Glutamatergic neuron (in vitro differentiated cells): ENCODE results near the gene STAMBPL1. TPM values are rescaled to one million over a fixed set of nuclear protein-coding genes. Genes with fewer than 3 reads are reported as not detected.

Experiments used
- DNase-seq: peaks from one replicate; pipeline ENCODE4 v3.0.0; 2022
- H3K27ac Mint-ChIP-seq: one replicate; pipeline ENCODE4 v1.8.0; 2020; ENCODE audit warnings: mild to moderate bottlenecking, mixed read lengths, inconsistent platforms; ENCODE audit not compliant: unreplicated experiment
- H3K27me3 Mint-ChIP-seq: one replicate; pipeline ENCODE4 v1.8.0; 2020; ENCODE audit warnings: mild to moderate bottlenecking, moderate library complexity, mixed read lengths, inconsistent platforms; ENCODE audit not compliant: unreplicated experiment
- H3K36me3 Mint-ChIP-seq: one replicate; pipeline ENCODE4 v1.8.0; 2020; ENCODE audit warnings: mild to moderate bottlenecking, mixed read lengths, inconsistent platforms; ENCODE audit not compliant: unreplicated experiment
- H3K4me1 Mint-ChIP-seq: one replicate; pipeline ENCODE4 v1.8.0; 2020; ENCODE audit warnings: mild to moderate bottlenecking, low read depth, mixed read lengths, inconsistent platforms; ENCODE audit not compliant: unreplicated experiment
- H3K4me3 Mint-ChIP-seq: one replicate; pipeline ENCODE4 v1.8.0; 2020; ENCODE audit warnings: mild to moderate bottlenecking, mixed read lengths, inconsistent platforms; ENCODE audit not compliant: unreplicated experiment
- H3K9me3 Mint-ChIP-seq: one replicate; pipeline ENCODE4 v1.8.0; 2020; ENCODE audit warnings: mild to moderate bottlenecking, moderate library complexity, mixed read lengths, inconsistent platforms; ENCODE audit not compliant: unreplicated experiment
- CTCF ChIP-seq: fragments of 200-600 bp; sonication (generic); IDR thresholded peaks from one replicate; pipeline ENCODE4 v1.5.0; 2021; ENCODE audit not compliant: partially characterized antibody, unreplicated experiment
- total RNA-seq: library from RNA; stranded (reverse); fragmentation: NEBNext Ultra II Directional; extraction: Animal tissue kit (Norgen Biotek cat#: 25700); gene quantifications from one replicate; pipeline ENCODE4 v1.2.1, GENCODE V29; 2021; ENCODE audit not compliant: unreplicated experiment

The STAMBPL1 gene
- total RNA-seq, 1 donor from 2014 or later: 4.4 TPM

GRCh38 chr10:88883448-88883809 is 3.4 kb downstream of the STAMBPL1 start:
- H3K9me3 Mint-ChIP-seq: peaks cover 4% of the 10 kb centered on the region
- no peaks in the 10 kb centered on the region for H3K36me3 Mint-ChIP-seq
- no peak overlapping the region for H3K4me3 Mint-ChIP-seq
- peaks cover 3% of the 10 kb centered on the region for H3K27me3 Mint-ChIP-seq
- no peak overlapping the region for H3K27ac Mint-ChIP-seq
- peaks cover 5% of the 10 kb centered on the region for H3K4me1 Mint-ChIP-seq
- no peak for DNase-seq
- TF ChIP-seq CTCF: no peak

GRCh38 chr10:88886557-88886956 is 6.5 kb downstream of the STAMBPL1 start:
- no peak for DNase-seq
- no peak for TF ChIP-seq CTCF
- no peak overlapping the region for H3K4me3 Mint-ChIP-seq
- H3K27ac Mint-ChIP-seq: no peak overlapping the region
- H3K27me3 Mint-ChIP-seq: no peaks in the 10 kb centered on the region
- no peaks in the 10 kb centered on the region for H3K4me1 Mint-ChIP-seq
- peaks cover under 1% of the 10 kb centered on the region for H3K9me3 Mint-ChIP-seq
- H3K36me3 Mint-ChIP-seq: no peaks in the 10 kb centered on the region

- Mint-ChIP-seq H3K4me1 (no peaks in the 10 kb centered on the region), H3K9me3 (no peaks in the 10 kb centered on the region), H3K27ac (no peak overlapping the region), H3K27me3 (no peaks in the 10 kb centered on the region), H3K36me3 (no peaks in the 10 kb centered on the region), H3K4me3 (no peak overlapping the region)
- no peak for TF ChIP-seq CTCF
- DNase-seq: no peak
Observed at GRCh38 chr10:88888810-88889445, 8.9 kb downstream of the STAMBPL1 start.

- H3K4me3 Mint-ChIP-seq: no peak overlapping the region
- no peak for DNase-seq
- H3K4me1 Mint-ChIP-seq: no peaks in the 10 kb centered on the region
- no peak overlapping the region for H3K27ac Mint-ChIP-seq
- H3K9me3 Mint-ChIP-seq: no peaks in the 10 kb centered on the region
- H3K27me3 Mint-ChIP-seq: no peaks in the 10 kb centered on the region
- TF ChIP-seq CTCF: no peak
- H3K36me3 Mint-ChIP-seq: no peaks in the 10 kb centered on the region
Observed at GRCh38 chr10:88889559-88890337, 9.7 kb downstream of the STAMBPL1 start.
